HUES6 (cell line): ENCODE data around the gene PAQR8.
"Not testable (repeated sequence)": the region's sequence is repeated elsewhere in the genome, so short reads cannot be mapped to it uniquely, and the experiment has no call there.

Source experiments
- H3K27ac ChIP-seq: 2 replicates; pipeline ENCODE4 v1.7.0; 2013; ENCODE audit warnings: low read depth, mild to moderate bottlenecking, low read length, inconsistent platforms
- H3K27me3 ChIP-seq: 2 replicates; pipeline ENCODE4 v1.6.1; 2013; ENCODE audit warnings: low read length; ENCODE audit not compliant: control insufficient read depth, insufficient read depth
- H3K36me3 ChIP-seq: 2 replicates; pipeline ENCODE4 v1.6.1; 2013; ENCODE audit warnings: low read length; ENCODE audit not compliant: control insufficient read depth, insufficient read depth
- H3K4me1 ChIP-seq: 2 replicates; pipeline ENCODE4 v1.6.1; 2013; ENCODE audit warnings: low read length; ENCODE audit not compliant: control insufficient read depth, insufficient read depth
- H3K4me3 ChIP-seq: 2 replicates; pipeline ENCODE4 v1.5.1; 2013; ENCODE audit warnings: low read depth, low read length
- H3K9ac ChIP-seq: one replicate; pipeline ENCODE4 v1.6.1; 2013; ENCODE audit warnings: mild to moderate bottlenecking, low read length
- H3K9me3 ChIP-seq: 2 replicates; pipeline ENCODE4 v1.6.1; 2013; ENCODE audit warnings: low read depth, low read length; ENCODE audit not compliant: control insufficient read depth, insufficient read depth

The PAQR8 gene

GRCh38 chr6:52384145-52384766 lies 22.3 kb downstream of the PAQR8 start:
- Histone ChIP-seq H3K36me3 (no peaks in the 10 kb centered on the region), H3K9ac (no peak overlapping the region), H3K27ac (no peak overlapping the region), H3K27me3 (no peaks in the 10 kb centered on the region), H3K4me3 (no peak overlapping the region), H3K4me1 (no peaks in the 10 kb centered on the region), H3K9me3 (peaks cover 23% of the 10 kb centered on the region)

DNA sequence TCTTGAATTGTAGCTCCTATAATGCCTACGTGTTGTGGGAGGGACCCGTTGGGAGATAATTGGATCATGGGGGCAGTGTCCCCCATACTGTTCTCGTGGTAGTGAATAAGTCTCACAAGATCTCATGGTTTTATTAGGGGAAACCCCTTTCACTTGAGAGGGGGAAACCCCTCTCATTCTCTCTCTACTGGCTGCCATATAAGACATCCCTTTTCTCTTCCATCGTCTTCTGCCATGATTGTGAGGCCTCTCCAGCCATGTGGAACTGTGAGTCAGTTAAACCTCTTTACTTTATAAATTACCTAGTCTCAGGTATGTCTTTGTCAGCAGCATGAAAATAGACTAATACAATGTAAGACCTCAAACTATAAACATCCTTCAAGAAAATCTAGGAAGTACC lies 23.1 kb downstream of the PAQR8 start:
- Histone ChIP-seq H3K4me3 (no peak overlapping the region), H3K36me3 (no peaks in the 10 kb centered on the region), H3K9ac (no peak overlapping the region), H3K27me3 (no peaks in the 10 kb centered on the region), H3K9me3 (peaks cover 23% of the 10 kb centered on the region), H3K27ac (no peak overlapping the region), H3K4me1 (no peaks in the 10 kb centered on the region)

DNA sequence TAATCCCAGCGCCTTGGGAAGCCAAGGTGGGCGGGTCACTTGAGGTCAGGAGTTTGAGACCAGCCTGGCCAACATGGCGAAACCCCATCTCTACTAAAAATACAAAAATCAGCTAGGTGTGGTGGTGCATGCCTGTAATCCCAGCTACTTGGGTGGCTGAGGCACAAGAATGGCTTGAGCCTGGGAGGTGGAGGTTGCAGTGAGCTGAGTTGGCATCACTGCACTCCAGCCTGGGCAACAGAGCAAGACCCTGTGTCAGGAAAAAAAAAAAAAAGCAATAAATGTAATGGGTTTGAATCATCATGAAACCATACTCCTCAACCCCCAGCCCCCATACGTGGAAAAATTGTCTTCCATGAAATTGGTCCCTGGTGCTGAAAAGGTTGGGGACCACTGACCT lies 26.2 kb downstream of the PAQR8 start:
- not testable (repeated sequence) for H3K9ac ChIP-seq, H3K4me3 ChIP-seq, H3K36me3 ChIP-seq, H3K4me1 ChIP-seq, H3K27ac ChIP-seq, H3K27me3 ChIP-seq
- H3K9me3 ChIP-seq, result peaks cover 23% of the 10 kb centered on the region

DNA sequence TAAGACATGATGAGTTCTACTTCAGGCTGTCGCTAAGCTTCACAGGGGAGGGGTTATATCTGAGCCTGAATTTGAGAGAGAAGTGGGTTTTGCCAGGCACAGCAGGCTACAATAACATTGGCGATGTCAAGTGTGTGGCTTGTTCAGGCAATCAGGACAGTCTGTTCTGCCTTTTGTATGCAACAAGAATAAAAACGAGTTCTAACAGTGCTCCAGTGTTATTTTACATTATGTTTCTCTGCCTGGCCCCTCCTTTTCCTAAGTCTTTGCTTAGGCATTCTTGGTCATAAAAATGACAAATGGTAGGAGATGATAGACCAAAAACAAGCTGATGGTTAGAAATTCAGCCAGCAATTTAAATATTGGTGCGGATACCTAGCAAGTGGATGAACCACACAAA lies 26.8 kb downstream of the PAQR8 start:
- Histone ChIP-seq H3K4me1 (no peaks in the 10 kb centered on the region), H3K9ac (no peak overlapping the region), H3K27ac (no peak overlapping the region), H3K36me3 (no peaks in the 10 kb centered on the region), H3K27me3 (no peaks in the 10 kb centered on the region), H3K9me3 (peaks cover 23% of the 10 kb centered on the region), H3K4me3 (no peak overlapping the region)

GRCh38 chr6:52389264-52389625 lies 27.3 kb downstream of the PAQR8 start:
- peaks cover 23% of the 10 kb centered on the region for H3K9me3 ChIP-seq
- H3K9ac ChIP-seq, result no peak overlapping the region
- no peak overlapping the region for H3K4me3 ChIP-seq
- no peaks in the 10 kb centered on the region for H3K4me1 ChIP-seq
- no peaks in the 10 kb centered on the region for H3K27me3 ChIP-seq
- H3K27ac ChIP-seq, result no peak overlapping the region
- no peaks in the 10 kb centered on the region for H3K36me3 ChIP-seq

- no peak overlapping the region for H3K4me3 ChIP-seq
- no peak overlapping the region for H3K27ac ChIP-seq
Observed at GRCh38 chr6:52389626-52390360, 27.8 kb downstream of the PAQR8 start.

DNA sequence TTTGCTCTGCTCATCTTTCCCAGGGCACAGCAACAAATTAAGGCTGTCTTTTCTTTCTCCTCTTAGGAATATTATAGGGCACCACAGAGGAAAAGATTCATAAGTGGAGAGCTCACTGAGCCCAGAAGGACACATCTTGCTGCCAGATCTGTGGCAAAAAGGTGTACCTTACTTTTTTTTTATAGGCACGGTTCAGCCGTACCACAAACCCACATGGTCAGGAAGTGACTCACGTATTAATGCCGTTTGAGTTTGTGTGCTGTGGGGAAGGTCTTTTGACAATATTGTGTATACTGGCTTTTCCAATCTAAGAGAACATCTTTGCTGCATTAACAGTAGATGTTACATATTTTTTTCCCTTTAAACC lies 28.4 kb downstream of the PAQR8 start:
- Histone ChIP-seq H3K9ac (no peak overlapping the region), H3K27me3 (no peaks in the 10 kb centered on the region), H3K4me1 (no peaks in the 10 kb centered on the region), H3K9me3 (peaks cover 23% of the 10 kb centered on the region), H3K36me3 (no peaks in the 10 kb centered on the region), H3K27ac (no peak overlapping the region), H3K4me3 (no peak overlapping the region)

More at GRCh38 chr6:52389626-52390360, 27.8 kb downstream of the PAQR8 start:
- Histone ChIP-seq H3K36me3 (no peaks in the 10 kb centered on the region), H3K4me1 (no peaks in the 10 kb centered on the region), H3K9ac (no peak overlapping the region), H3K9me3 (peaks cover 23% of the 10 kb centered on the region), H3K27me3 (no peaks in the 10 kb centered on the region)

- no peak overlapping the region for H3K9ac ChIP-seq
- H3K27ac ChIP-seq, result no peak overlapping the region
- no peaks in the 10 kb centered on the region for H3K36me3 ChIP-seq
- H3K4me1 ChIP-seq, result peaks cover 8% of the 10 kb centered on the region; the same call in 1 of the 2 replicates
- no peak overlapping the region for H3K4me3 ChIP-seq
- H3K9me3 ChIP-seq, result peaks cover 21% of the 10 kb centered on the region
- H3K27me3 ChIP-seq, result no peaks in the 10 kb centered on the region
Observed at GRCh38 chr6:52391599-52391998, 29.6 kb downstream of the PAQR8 start.

- no peaks in the 10 kb centered on the region for H3K36me3 ChIP-seq
- H3K27ac ChIP-seq, result no peak overlapping the region
- H3K4me3 ChIP-seq, result no peak overlapping the region
- H3K27me3 ChIP-seq, result no peaks in the 10 kb centered on the region
- peaks cover 9% of the 10 kb centered on the region; the same call in 1 of the 2 replicates for H3K9me3 ChIP-seq
- H3K4me1 ChIP-seq, result peaks cover 8% of the 10 kb centered on the region; the same call in 1 of the 2 replicates
- no peak overlapping the region for H3K9ac ChIP-seq
Observed at GRCh38 chr6:52392944-52393343, 31.0 kb downstream of the PAQR8 start.

GRCh38 chr6:52393780-52394179 lies 31.8 kb downstream of the PAQR8 start:
- H3K4me1 ChIP-seq, result peaks cover 8% of the 10 kb centered on the region; the same call in 1 of the 2 replicates
- no peaks in the 10 kb centered on the region for H3K36me3 ChIP-seq
- H3K9me3 ChIP-seq, result peaks cover under 1% of the 10 kb centered on the region; the same call in 1 of the 2 replicates
- H3K27me3 ChIP-seq, result no peaks in the 10 kb centered on the region
- no peak overlapping the region for H3K4me3 ChIP-seq
- H3K9ac ChIP-seq, result no peak overlapping the region
- H3K27ac ChIP-seq, result no peak overlapping the region

DNA sequence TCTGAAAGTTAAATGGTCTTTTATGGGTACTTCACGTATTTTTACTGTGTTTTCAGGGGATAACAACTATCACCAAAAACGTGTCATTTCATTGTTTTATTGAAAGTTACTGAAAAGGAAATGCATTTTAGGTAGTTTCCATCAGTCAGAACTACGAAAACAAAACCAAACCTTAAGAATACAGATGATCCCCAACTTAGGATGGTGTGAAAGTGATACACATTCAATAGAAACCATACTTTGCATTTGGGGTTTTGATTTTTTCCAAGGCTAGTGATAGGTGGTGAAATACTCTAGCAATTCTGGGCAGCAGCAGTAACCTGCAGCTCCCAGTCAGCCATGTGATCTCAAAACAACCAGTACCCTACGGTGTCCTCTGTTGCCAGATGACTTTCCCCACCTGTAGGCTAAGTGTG lies 32.3 kb downstream of the PAQR8 start:
- Histone ChIP-seq H3K27ac (no peak overlapping the region), H3K9ac (no peak overlapping the region), H3K36me3 (no peaks in the 10 kb centered on the region), H3K4me3 (no peak overlapping the region), H3K27me3 (no peaks in the 10 kb centered on the region), H3K4me1 (peaks cover 10% of the 10 kb centered on the region; the same call in 1 of the 2 replicates), H3K9me3 (no peaks in the 10 kb centered on the region)
